AG04450 (cell line): Measurements from ENCODE around the gene RPS15. TPM values are rescaled to one million over a fixed set of nuclear protein-coding genes. Genes with fewer than 3 reads are reported as not detected.

Experiments used
- CTCF ChIA-PET: fragments of 300-600, 350-600 bp; formaldehyde crosslinking; extraction: SDS; loops from one replicate; lab custom pipeline; 2022; ENCODE audit warnings: antibody characterized with exemption, inconsistent platforms; lab: Charles Lee
- POLR2A ChIA-PET: fragments of 350-600 bp; formaldehyde crosslinking; extraction: SDS; loops from one replicate; lab custom pipeline; 2021; ENCODE audit warnings: antibody characterized with exemption, inconsistent platforms; lab: Yijun Ruan, JAX
- DNase-seq: peaks from one replicate; pipeline ENCODE4 v3.0.0-alpha.2; 2011; ENCODE audit warnings: low read depth, low spot score
- H3K27ac ChIP-seq: one replicate; pipeline ENCODE4 v1.5.1; 2012; ENCODE audit warnings: low read depth, low read length, control low read depth
- H3K27me3 ChIP-seq: one replicate; pipeline ENCODE4 v1.6.0; 2012; ENCODE audit warnings: low read length; ENCODE audit not compliant: control insufficient read depth, insufficient read depth
- H3K4me3 ChIP-seq: 2 replicates; pipeline ENCODE4 v1.5.1; 2011; ENCODE audit warnings: mild to moderate bottlenecking, low read depth, low read length, control low read depth
- H3K9me3 ChIP-seq: 2 replicates; pipeline ENCODE4 v1.5.1; 2012; ENCODE audit warnings: low read length; ENCODE audit not compliant: control insufficient read depth, insufficient read depth
- polyA plus RNA-seq: library from polyadenylated mRNA; depleted of rRNA; stranded (reverse); fragments of >200 nt; gene quantifications from 2 replicates; pipeline ENCODE4 v1.2.3, GENCODE V29; 2011
- TF ChIP-seq, protein P1 (sequence below): IDR thresholded peaks from 2 replicates; pipeline ENCODE4 v1.5.1; 2011; ENCODE audit warnings: low read depth, low read length, control low read depth, inconsistent platforms

The RPS15 gene
- polyA plus RNA-seq, 1 experiment, result 596 TPM

DNA sequence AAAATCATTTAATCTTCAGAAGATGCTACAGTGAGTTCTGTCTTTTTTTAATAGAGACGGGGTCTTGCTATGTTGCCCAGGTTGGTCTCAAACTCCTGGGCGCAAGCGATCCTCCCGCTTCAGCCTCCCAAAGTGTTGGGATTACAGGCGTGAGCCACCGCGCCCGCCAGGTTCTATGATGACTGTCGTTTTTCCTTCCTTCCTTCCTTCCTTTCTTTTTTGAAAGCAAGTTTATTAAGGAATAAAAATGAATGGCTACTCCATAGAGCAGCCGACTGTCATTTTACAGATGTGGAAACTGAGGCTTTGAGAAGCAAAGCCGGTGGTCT lies 36.3 kb upstream of the RPS15 start:
- H3K4me3 ChIP-seq, result peak overlapping the region; percentile 70
- CTCF ChIA-PET, result interaction anchor here (1.7 kb wide), 1 partner anchor 13 kb away, joined by 5 read pairs; no protein-coding TSS in a partner anchor

DNA sequence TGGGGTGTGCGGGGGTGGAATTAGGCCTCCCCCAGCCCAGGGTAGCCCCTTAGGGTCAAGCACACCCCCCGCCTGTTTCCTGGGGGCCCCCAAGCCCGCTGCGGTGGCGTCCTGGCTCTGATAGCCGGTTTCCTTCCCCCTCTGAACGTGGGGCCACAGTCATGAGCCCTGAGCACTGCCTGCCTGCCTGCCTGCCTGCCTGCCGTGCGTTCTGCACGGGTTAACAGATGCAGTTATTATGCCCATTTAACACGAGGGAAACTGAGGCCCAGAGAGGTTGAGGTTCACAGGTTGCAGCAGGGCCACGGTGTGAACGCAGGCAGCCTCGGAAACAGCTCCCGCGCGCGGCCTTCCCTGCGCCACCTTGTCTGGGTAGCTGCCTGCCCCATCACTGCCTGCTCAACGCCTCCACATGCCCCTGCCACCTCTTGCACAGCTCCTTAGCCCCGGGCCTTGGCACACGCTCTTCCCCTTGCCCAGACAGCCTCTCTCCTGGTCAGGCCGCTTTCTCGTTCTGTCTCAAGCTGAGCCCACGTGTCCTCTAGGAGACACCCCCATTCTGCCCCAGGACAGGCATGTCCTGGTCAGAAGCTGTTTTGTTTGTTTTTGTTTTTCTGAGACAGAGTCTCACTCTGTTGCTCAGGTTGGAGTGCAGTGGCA lies 35.7 kb upstream of the RPS15 start:
- Histone ChIP-seq H3K27ac (no peak overlapping the region), H3K27me3 (no peaks in the 10 kb centered on the region), H3K9me3 (no peaks in the 10 kb centered on the region; the same call in 1 of the 2 replicates), H3K4me3 (no peak overlapping the region)
- no peak for DNase-seq
- ChIA-PET CTCF (interaction anchor here (0.7 to 1.7 kb wide), 2 partner anchors 12 to 89 kb away, joined by 5 read pairs; no protein-coding TSS in a partner anchor), POLR2A (interaction anchor here (1.4 to 1.6 kb wide), 2 partner anchors 127 to 134 kb away, joined by 4 to 15 read pairs; partner anchors contain the start of genes CIRBP and FAM174C)
- TF ChIP-seq, protein P1, sequence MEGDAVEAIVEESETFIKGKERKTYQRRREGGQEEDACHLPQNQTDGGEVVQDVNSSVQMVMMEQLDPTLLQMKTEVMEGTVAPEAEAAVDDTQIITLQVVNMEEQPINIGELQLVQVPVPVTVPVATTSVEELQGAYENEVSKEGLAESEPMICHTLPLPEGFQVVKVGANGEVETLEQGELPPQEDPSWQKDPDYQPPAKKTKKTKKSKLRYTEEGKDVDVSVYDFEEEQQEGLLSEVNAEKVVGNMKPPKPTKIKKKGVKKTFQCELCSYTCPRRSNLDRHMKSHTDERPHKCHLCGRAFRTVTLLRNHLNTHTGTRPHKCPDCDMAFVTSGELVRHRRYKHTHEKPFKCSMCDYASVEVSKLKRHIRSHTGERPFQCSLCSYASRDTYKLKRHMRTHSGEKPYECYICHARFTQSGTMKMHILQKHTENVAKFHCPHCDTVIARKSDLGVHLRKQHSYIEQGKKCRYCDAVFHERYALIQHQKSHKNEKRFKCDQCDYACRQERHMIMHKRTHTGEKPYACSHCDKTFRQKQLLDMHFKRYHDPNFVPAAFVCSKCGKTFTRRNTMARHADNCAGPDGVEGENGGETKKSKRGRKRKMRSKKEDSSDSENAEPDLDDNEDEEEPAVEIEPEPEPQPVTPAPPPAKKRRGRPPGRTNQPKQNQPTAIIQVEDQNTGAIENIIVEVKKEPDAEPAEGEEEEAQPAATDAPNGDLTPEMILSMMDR, result no peak

More for the DNA sequence above, 36.3 kb upstream of the RPS15 start:
- Histone ChIP-seq H3K27ac (no peak overlapping the region), H3K27me3 (no peaks in the 10 kb centered on the region), H3K9me3 (no peaks in the 10 kb centered on the region; the same call in 1 of the 2 replicates)
- TF ChIP-seq, protein P1, result no peak
- no peak for DNase-seq
- POLR2A ChIA-PET, result no interaction called here

DNA sequence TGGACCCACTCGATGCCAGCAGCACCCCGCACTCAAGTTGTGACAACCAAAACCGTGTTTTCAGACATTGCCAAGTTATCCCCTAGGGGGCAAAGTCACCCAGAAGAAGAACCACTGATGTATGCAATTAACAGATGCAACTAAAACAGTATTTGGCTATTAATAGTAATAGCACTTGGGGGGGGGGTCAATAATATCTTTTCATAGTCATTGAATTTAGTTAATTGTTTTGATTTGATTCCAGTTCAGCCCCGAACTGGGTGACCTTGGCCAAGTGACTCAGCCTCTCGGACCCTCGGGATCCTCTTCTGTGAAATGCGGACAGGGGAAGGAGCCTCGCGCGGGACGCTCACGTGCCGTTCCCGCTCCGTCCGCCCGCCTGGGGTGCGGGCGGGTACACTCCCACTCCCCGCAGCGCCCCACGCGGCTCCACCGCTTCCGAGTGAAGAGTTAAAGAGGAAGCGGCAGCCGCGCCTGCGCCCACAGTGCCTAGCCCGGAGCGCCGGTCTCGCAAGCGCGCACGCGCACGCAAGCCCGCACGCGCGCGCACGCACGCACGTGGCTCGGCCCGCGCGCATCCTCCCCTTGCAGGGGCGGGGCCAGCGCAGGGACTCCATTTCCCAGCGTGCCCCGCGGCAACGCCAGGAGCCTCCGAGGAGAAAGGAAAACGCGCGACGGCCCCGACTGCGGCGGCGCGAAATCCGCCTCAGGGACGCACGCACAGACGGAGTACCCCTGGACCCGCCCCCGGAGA lies 31.2 kb upstream of the RPS15 start:
- H3K9me3 ChIP-seq, result peaks cover 3% of the 10 kb centered on the region; the same call in 1 of the 2 replicates
- ChIA-PET POLR2A (interaction anchor here (1.0 kb wide), 1 partner anchor 138 kb away, joined by 6 read pairs; the partner anchor contains the start of gene CIRBP), CTCF (no interaction called here)
- peak; percentile 95 for DNase-seq
- H3K27ac ChIP-seq, result peak overlapping the region; percentile 47
- TF ChIP-seq, protein P1, result peak; percentile 58
- H3K4me3 ChIP-seq, result peak overlapping the region; percentile 62
- H3K27me3 ChIP-seq, result no peaks in the 10 kb centered on the region

DNA sequence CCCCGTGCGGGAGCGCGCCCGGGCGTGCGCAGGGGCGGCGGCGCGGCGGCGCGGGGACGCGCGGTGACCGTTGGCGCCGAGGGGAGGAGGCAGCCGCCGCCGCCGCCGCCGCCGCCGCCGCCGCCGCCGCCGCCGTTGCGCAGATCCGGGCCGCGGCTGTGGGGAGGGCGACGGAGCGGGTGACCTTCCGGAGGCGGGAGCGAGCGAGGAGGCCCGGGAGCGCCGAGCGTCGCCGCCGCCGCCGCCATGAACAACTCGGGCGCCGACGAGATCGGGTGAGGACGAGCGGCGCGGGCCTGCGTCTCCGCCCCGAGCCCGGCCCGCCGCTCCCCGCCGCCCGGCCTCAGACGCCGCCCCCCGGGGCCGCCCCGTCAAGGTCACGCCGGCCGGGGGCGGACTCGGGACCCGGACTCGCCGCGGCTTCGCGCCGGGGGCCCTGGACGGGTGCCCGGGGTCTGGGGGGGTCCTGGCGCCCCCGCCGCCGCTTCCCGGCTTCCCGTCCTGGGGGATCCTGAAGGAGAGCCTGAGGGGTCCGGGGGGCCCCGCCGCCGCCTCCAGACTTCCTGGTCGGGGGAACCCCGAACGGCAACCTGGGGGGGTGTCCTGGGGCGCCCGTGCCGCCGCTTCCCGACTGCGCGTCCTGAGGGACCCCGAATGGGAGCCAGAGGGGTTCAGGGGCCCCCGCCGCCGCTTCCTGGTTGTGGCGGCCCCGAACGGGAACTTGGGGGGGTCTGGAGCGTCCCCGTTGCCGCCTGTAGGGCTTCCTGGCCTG lies 30.5 kb upstream of the RPS15 start, which contains the start of gene DAZAP1:
Gene DAZAP1, plus strand, starts transcription at position 59 of the 772 bp plus-strand sequence. Its CDS starts 188 bp downstream, at position 247.
- no peak for DNase-seq

More for the DNA sequence above, 30.5 kb upstream of the RPS15 start, which contains the start of gene DAZAP1:
- POLR2A ChIA-PET, result interaction anchor here (1.0 kb wide), 1 partner anchor 139 kb away, joined by 6 read pairs; the partner anchor contains the start of gene CIRBP
- peak within 1 kb of the TSS; percentile 75 for H3K4me3 ChIP-seq
- CTCF ChIA-PET, result no interaction called here
- TF ChIP-seq, protein P1, result no peak
- peaks cover 3% of the 10 kb centered on the region; the same call in 1 of the 2 replicates for H3K9me3 ChIP-seq
- no peaks in the 10 kb centered on the region for H3K27me3 ChIP-seq
- peak within 1 kb of the TSS; percentile 78 for H3K27ac ChIP-seq
